ENCODE measurements around the gene OR4F15. TPM values are rescaled to one million over a fixed set of nuclear protein-coding genes. Genes with fewer than 3 reads are reported as not detected.

The OR4F15 gene
- polyA plus RNA-seq, 5 donors = 0.05 TPM; not detected in 4

DNA sequence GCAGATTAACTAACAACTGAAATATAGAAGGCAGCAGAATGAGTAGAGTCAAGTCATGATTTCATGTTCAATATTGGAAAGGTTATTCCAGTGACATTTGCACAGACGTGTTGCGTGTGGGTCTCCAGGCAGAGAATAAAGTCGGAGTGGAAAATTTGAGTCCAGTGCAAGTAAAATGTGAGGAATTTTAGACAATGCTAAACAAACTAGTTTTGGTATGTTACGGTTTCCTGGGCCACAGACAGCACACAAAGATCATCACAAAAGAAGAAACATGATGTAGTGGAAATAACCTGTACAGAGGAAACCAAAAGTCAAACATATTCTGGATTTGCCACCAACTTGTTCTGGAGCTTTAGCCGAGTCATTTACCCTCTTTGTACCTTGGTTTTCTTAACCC, 8.3 kb upstream of the OR4F15 start:
- DNase-seq = no peak

- DNase-seq = no peak
Measured at GRCh38 chr15:101804375-101804774, 7.6 kb upstream of the OR4F15 start.

GRCh38 chr15:101804941-101805340, 7.1 kb upstream of the OR4F15 start:
- no peak for DNase-seq

GRCh38 chr15:101805605-101806345, 6.2 kb upstream of the OR4F15 start:
- DNase-seq = no peak

DNA sequence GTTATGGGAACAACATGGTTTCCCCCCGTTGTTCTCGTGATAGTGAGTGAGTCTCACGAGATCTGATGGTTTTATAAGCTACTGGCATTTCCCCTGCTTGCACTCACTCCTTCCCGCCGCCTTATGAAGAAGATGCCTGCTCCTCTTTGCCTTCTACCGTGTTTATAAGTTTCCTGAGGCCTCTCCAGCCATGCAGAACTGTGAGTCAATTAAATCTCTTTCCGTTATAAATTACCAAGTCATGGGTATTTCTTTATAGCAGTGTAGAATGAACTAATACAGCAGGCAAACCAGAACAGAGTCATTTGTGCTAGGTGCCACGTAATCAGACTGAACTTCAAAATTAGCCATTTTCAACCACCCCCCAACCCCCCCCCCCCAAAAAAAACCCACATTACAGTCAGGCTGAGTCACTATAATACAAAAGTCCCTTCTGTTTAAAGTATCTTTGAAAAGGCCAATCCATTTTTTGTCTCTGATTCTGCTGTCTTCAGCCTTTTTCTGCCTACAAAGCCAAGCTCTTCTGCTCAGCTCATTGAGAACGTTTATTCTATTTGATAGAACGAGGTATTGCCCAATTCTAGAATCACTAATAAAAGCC, 4.6 kb upstream of the OR4F15 start:
- DNase-seq = no peak

DNA sequence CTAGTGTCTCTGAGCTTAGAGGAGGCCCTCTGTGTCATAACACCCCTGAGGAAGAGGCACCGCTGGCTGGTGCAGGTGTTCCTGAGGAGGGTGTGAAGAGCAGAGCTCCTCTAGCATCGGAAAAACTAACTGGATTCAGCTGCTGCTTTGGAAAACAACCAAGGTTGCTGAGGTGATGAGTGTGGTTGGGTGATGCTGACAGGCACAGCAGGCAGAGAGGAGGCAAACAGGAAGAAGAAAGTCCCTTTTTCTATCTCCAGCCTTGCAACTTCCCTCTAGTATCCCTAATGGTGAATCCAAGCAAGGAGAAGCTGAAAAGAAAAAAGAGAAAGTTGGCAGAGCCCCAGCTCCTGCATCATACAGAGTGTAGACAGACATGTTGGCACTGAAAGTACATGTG, 3.8 kb upstream of the OR4F15 start:
- no peak for DNase-seq

DNA sequence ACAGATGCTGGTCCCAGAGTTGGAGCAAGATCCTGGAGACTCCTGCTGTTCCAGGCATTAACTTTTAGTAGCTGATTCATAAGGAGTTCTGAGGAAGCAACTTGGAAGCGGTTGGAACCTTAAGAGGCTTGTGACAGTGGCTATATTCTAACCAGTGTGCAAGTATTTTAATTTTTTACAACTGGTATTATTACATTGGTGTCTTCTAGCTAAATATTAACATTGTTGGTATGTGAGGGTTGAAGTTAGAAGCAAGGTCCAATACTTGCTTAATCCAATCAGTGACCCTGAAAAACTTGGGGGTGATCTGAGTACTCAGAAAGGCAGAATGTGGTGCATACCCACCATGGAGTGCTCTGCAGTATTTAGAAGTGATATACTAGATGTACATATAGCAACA, 1.5 kb upstream of the OR4F15 start:
- DNase-seq = no peak

DNA sequence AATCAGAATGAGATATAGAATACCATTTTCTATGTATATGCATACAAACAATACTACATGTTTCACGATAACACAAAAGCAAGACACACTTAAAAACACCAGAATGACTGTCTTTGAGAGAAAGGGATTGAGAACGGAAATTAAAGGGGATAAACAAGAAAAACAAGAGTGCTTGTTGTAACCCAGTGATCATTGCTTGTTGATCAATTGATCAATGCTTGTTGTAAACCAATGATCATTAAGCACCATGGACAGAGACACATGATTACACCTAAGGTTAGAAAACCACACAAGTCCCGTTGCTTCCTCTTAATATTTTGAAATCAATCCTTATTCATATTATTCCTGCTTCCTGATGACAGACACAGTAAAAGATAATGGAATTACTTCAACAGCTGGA, 1.1 kb upstream of the OR4F15 start:
- DNase-seq = no peak

DNA sequence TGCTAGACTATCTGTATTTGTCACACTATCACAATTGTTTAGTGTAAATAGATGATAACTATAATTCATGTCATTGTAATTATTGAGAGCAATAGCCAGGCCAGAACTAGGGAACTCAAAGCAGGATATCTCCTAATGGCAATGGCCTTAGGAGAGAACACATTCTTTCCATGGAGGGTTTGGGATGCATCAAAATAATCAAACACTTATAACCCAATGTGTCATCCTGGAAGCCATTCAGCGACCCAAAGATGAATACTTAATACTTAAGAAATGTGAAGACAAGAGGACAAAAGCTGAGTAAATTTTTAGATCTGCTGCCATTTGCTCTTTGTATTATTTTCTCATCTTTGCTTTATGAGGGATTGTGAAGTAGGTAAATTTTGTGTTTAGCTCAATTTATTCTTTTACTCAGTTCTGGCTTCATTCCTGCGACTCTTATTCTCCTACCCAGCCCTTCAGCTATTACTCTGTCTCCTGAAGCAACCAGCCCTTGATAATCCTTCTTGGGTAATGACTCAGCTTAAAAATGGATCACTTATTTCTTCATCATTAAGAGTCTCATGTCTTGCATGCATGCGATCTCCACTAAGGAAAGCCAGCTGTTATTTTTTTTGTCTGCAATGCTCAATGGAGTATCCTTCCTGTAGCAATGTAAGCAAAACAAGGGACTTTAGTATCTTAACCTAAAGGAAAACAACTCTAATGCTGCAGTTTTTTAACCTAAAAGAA, 2.0 kb downstream of the OR4F15 start:
- no peak for DNase-seq

- DNase-seq = no peak
Measured at GRCh38 chr15:101820781-101821180, 8.8 kb downstream of the OR4F15 start.

GRCh38 chr15:101827257-101827656, 15.3 kb downstream of the OR4F15 start:
- no peak for DNase-seq

- DNase-seq = no peak
Measured at GRCh38 chr15:101828774-101829173, 16.8 kb downstream of the OR4F15 start.

GRCh38 chr15:101841656-101842055, 29.7 kb downstream of the OR4F15 start:
- no peak for DNase-seq

- DNase-seq = no peak
Measured at GRCh38 chr15:101844916-101845315, 32.9 kb downstream of the OR4F15 start.

DNA sequence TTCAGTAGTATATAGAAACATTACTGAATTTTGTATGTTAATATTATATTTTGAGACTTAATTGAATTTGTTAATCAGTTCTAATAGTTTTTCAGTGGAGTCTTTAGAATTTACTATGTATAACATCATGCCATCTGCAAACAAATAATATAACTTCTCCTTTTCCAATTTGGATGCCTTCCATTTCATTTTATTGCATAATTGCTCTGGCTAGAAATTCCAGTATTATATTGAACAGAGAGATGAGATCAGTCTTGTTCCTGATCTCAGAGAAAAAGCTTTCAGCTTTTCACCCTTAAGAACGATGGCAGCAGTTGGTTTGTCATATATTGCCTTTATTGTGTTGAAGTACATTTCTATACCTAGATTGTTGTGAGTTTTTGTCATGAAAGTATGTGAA, 40.4 kb downstream of the OR4F15 start:
- peak in 1 of 2 donors; percentile 10 for DNase-seq

Other genes with a start within 250 kb of the OR4F15 start
- 10 to 100 TPM; 53.6 to 66.8 (median 64.7) TPM for gene TM2D3, start 159.8 kb upstream of the OR4F15 start, polyA plus RNA-seq (ENCODE audit: insufficient read depth in 1 of 5, insufficient read length in 5 of 5, low replicate concordance in 1 of 5)
- 10 to 100 TPM; 20.2 to 30.0 (median 28.0) TPM for gene TARS3, start 87.7 kb upstream of the OR4F15 start, polyA plus RNA-seq (ENCODE audit: insufficient read depth in 1 of 5, insufficient read length in 5 of 5, low replicate concordance in 1 of 5)
- not detected for gene OR4F6, start 8.7 kb upstream of the OR4F15 start, polyA plus RNA-seq (ENCODE audit: insufficient read depth in 1 of 5, insufficient read length in 5 of 5, low replicate concordance in 1 of 5)

Data from right lung (tissue), 5 donors.